Astrocyte of the spinal cord (primary cell): Measurements from ENCODE around the gene DARS2.
"Not testable (repeated sequence)": the region's sequence is repeated elsewhere in the genome, so short reads cannot be mapped to it uniquely, and the experiment has no call there.

Experiments
- DNase-seq: peaks from one replicate; pipeline ENCODE4 v3.0.0; 2011; ENCODE audit warnings: low read depth, low spot score
- H3K4me3 ChIP-seq: 2 replicates; pipeline ENCODE4 v1.5.1; 2011; ENCODE audit warnings: low read depth, mild to moderate bottlenecking, low read length, moderate library complexity
- in situ Hi-C: cut with HindIII; loops from 2 replicates; pipeline ENCODE4 v1.10.0; 2017; ENCODE audit warnings: low sequenced_read_pairs
- TF ChIP-seq, protein P1 (sequence below): IDR thresholded peaks from 2 replicates; pipeline ENCODE4 v1.5.1; 2012; ENCODE audit warnings: low read depth, mild to moderate bottlenecking, low read length, inconsistent platforms

DARS2 gene

DNA sequence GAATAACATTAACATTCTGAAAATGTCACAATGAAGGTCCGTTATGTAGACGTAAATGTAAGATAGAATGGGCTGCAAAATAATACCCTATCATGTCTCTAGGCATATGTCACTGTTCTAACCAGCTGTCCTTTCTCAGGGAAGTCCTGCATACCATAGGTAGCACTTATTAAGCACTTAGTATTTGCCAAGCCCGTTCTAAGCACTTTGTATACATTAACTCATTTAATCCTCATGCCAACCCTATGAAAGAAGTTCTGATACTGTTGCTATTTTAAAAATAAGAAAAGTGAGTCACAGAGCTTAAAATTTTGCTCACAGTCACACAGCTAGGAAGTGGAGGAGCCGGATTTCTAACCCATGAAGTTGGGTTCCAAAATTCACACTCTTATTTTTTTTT lies 27.6 kb downstream of the DARS2 start:
- DNase-seq, result no peak
- TF ChIP-seq, protein P1, sequence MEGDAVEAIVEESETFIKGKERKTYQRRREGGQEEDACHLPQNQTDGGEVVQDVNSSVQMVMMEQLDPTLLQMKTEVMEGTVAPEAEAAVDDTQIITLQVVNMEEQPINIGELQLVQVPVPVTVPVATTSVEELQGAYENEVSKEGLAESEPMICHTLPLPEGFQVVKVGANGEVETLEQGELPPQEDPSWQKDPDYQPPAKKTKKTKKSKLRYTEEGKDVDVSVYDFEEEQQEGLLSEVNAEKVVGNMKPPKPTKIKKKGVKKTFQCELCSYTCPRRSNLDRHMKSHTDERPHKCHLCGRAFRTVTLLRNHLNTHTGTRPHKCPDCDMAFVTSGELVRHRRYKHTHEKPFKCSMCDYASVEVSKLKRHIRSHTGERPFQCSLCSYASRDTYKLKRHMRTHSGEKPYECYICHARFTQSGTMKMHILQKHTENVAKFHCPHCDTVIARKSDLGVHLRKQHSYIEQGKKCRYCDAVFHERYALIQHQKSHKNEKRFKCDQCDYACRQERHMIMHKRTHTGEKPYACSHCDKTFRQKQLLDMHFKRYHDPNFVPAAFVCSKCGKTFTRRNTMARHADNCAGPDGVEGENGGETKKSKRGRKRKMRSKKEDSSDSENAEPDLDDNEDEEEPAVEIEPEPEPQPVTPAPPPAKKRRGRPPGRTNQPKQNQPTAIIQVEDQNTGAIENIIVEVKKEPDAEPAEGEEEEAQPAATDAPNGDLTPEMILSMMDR, result no peak
- H3K4me3 ChIP-seq, result no peak overlapping the region
- in situ Hi-C loops, result no loop called here

GRCh38 chr1:173853074-173853473 lies 28.6 kb downstream of the DARS2 start:
- TF ChIP-seq, protein P1, result no peak
- in situ Hi-C loops, result no loop called here
- H3K4me3 ChIP-seq, result no peak overlapping the region
- DNase-seq, result peak; percentile 60

GRCh38 chr1:173856014-173856413 lies 31.5 kb downstream of the DARS2 start:
- TF ChIP-seq, protein P1, result no peak
- no peak for DNase-seq
- H3K4me3 ChIP-seq, result no peak overlapping the region
- in situ Hi-C loops, result no loop called here

DNA sequence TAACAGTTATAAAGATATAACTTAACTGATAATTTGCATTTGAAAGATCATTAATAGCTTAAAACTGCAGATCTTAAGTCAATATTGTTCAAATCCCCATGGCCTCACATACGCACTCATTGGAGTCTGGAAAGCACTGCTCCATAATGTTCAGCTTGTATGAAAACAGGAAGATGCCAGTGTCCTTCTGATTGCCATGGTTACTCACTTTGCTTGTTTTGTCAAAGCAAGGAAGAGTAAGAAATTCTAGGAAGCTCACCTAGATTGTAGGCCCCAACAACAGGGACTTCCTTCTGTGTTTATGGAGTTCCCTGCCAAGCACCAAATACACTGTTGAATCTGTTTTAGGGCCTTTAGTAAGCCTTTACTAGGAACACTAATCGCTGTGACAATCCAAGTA lies 32.4 kb downstream of the DARS2 start:
- DNase-seq, result no peak
- in situ Hi-C loops, result no loop called here
- no peak overlapping the region for H3K4me3 ChIP-seq
- TF ChIP-seq, protein P1, result no peak

DNA sequence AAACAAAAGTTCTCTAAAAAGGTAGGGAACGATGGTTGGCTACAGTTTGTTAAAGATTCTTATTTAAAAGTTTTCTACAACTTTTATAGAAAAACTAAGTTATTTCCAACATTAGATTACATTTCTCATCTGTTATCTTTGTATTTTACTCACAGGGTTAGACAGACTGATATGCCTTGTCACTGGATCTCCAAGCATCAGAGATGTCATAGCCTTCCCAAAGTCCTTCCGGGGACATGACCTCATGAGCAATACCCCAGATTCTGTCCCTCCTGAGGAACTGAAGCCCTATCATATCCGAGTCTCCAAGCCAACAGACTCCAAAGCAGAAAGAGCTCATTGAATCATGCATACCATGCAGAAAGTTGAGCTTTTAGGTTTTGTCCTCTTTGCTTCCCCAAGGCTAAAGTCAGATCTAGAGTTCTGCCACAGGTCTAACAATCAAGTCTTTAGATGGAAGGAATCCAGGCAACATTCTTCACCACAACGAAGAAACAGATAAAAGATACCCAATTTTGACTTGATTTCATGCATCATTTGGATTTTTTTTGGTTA lies 33.0 kb downstream of the DARS2 start:
- DNase-seq, result no peak
- in situ Hi-C loops, result no loop called here
- H3K4me3 ChIP-seq, result no peak overlapping the region
- TF ChIP-seq, protein P1, result no peak

GRCh38 chr1:173859547-173859946 lies 35.1 kb downstream of the DARS2 start:
- in situ Hi-C loops, DNase-seq, H3K4me3 ChIP-seq: not testable (repeated sequence)

- DNase-seq, result no peak
- TF ChIP-seq, protein P1, result no peak
- in situ Hi-C loops, result no loop called here
- H3K4me3 ChIP-seq, result no peak overlapping the region
Observed at GRCh38 chr1:173860065-173860464, 35.6 kb downstream of the DARS2 start.
